CD4-positive, alpha-beta T cell treated with Interleukin-15 for 4 hours (primary cell): ENCODE measurements around the gene DIP2B.
A peak's percentile ranks its signal among the peaks of the same experiment; 100 is the strongest.
"Not testable (repeated sequence)": the region's sequence is repeated elsewhere in the genome, so short reads cannot be mapped to it uniquely, and the experiment has no call there.

Experiments
- DNase-seq: peaks from one replicate; pipeline ENCODE4 v3.0.0-alpha.2; 2020; ENCODE audit warnings: low spot score

The DIP2B gene

GRCh38 chr12:50518090-50518489, 13.3 kb downstream of the DIP2B start:
- no peak for DNase-seq

GRCh38 chr12:50519353-50519752, 14.6 kb downstream of the DIP2B start:
- DNase-seq, result no peak

- no peak for DNase-seq
These were observed 15.8 kb downstream of the DIP2B start for GRCh38 chr12:50520416-50521207.

GRCh38 chr12:50521781-50522180, 17.0 kb downstream of the DIP2B start:
- DNase-seq, result not testable (repeated sequence)

- no peak for DNase-seq
These were observed 19.0 kb downstream of the DIP2B start for GRCh38 chr12:50523772-50524171.

DNA sequence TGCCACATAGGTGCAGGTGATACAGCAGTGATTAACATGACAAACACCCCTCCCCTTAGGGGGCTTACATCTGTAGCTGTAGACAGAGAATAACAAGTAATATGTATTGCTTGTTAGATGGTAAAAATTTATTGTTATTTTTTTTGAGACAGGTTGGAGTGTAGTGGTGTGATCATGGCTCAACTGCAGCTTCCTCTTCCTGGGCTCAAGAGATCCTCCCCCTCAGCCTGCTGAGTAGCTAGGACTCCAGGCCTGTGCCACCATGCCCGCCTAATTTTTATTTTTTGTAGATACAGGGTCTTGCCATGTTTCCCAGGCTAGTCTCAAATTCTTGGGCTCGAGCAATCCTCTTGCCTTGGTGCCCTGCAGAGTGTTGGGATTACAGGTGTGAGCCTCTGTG, 19.8 kb downstream of the DIP2B start:
- no peak for DNase-seq

GRCh38 chr12:50525422-50525821, 20.6 kb downstream of the DIP2B start:
- DNase-seq, result no peak

DNA sequence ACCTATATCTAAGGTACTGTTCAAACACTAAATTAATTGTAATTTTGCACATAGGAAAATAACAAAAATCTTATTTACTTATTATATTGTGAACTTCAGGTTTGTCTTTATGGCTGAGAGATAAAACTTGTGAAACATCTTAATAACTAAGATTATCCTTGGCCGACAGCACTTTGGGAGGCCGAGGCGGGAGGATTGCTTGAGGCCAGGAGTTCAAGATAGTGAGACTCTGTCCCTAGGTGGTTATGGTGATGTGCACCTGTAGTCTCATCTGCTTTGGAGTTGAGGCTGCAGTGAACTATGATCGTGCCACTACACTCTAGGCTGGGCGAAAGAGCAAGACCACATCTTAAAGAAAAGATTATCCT, 22.6 kb downstream of the DIP2B start:
- no peak for DNase-seq

- no peak for DNase-seq
These were observed 24.0 kb downstream of the DIP2B start for GRCh38 chr12:50528800-50529199.

DNA sequence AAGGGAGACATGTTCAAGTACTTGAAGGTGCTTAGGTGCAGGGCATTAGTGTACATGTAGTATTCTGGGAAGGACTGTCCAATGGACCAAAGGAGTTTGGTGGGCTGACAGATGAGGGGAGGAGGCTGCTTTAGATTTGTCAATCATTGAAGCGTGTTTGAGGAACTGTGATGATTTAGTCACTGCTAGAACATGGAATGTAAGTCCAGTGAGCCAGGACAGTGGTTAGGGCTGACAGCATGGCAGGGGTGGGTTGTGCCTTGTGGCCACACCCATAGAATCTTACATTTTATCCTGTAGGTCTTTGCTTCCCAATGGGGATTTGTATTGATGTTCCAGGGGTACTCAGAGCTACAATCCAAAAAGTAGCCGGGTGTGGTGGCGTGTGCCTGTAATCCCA, 24.6 kb downstream of the DIP2B start:
- DNase-seq, result no peak

GRCh38 chr12:50530532-50530931, 25.7 kb downstream of the DIP2B start:
- DNase-seq, result no peak

DNA sequence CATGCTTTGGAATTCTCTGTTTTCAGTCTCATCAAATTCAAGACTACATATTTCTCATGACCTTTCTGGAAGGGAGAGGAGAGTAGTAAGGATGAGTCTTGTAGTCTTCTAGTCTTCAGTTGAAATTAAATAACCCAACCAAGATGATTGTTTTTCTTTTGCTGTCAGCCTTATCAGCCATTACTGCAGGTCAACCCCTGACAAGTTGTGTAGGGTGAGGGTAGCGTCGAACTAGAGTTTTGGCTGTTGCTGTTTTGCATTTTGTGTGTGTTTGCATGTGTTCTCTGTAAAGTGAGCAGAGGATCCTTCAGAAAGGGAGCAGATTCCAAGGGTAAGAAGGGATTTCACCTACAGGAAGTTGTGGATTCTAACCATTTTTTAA, 28.4 kb downstream of the DIP2B start:
- DNase-seq, result no peak

GRCh38 chr12:50533971-50534370, 29.2 kb downstream of the DIP2B start:
- no peak for DNase-seq

DNA sequence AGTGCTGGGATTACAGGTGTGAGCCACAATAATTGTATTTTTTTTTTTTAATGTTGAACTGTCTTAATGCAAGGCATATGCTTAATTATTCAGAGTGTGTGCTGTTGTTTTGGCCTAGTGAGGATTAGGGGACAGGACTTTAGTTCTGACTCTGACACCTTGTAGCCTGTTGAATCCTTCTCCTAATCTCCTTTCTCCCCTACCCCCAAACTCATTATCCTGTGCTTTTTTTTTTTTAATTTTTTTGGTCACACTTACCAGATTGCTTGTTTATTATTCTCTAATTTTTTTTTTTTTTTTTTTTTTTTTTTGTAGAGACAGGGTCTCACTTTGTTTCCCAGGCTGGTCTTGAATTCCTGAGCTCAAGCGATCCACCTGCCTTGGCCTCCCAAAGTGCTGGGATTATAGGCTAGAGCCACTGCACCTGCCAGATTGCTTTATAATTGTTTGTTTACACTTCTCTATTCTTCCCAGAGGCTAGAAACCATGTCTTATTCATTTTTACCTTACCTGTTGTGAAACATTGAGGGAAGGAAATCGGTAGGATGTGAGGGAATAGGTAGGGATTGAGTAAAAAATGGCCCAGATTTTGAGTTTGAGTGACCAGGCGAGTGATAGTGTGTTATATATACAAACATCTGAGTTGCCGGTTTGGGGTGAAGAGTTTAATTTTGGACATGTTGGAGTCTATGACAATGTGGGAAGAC, 32.2 kb downstream of the DIP2B start:
- no peak for DNase-seq

DNA sequence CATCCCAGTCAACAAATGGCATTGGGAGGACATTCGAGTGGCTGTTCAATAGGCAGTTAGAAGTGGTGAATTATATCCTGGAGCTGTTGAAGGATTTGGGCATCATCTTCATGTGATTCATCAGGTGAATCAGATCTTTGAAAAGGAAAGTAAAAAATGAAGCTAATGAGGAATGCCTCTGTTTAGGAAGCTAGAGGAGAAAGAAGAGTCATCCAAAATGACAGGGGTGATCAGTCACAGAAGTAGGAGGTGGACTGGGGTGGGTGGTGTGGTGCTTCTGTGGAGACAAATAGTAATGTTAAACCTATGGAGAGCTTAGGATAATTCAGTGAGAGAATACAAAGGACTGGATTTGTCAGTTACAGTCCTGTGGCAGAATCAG, 32.7 kb downstream of the DIP2B start:
- no peak for DNase-seq

DNA sequence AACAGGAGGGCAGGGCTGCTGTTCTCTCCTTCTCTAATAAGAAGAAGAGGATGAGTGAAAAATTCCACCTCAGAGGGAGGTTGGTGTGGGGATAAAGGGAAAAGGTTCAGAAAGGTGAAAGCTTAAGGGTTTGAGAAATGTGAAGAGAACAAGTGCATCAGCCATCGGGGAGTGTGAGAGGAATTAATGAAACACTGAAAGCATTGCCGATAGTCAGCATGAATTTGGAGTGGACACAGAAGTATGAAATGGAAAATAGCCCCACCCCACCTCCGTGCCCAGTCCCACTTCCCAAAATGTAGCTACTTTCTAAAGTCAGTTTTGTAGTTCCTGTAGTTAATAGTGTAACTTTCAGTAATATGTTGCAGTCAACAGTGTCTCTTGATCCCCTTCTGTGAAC, 33.4 kb downstream of the DIP2B start:
- DNase-seq, result no peak

GRCh38 chr12:50541139-50541538, 36.4 kb downstream of the DIP2B start:
- no peak for DNase-seq

- peak; percentile 59 for DNase-seq
These were observed 37.7 kb downstream of the DIP2B start for GRCh38 chr12:50542448-50542847.

- DNase-seq, result not testable (repeated sequence)
These were observed 38.4 kb downstream of the DIP2B start for GRCh38 chr12:50543188-50543587.

- DNase-seq, result no peak
These were observed 40.4 kb downstream of the DIP2B start for GRCh38 chr12:50545213-50545612.

DNA sequence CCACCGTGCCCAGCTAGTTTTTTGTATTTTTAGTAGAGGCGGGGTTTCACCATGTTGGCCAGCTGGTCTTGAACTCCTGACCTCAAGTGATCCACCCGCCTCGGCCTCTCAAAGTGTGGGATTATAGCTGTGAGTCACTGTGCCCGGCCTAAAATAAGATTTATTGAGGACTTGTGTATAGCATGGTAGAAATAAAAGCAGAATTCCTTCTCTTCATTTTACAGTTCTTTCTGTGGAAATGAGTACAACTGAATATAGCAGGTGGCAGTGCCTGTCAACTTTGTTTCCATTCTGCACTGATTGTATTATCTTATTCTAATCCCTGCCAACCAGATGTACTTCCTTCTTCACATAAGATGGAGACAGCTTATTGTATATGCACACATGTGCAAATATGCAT, 41.0 kb downstream of the DIP2B start:
- DNase-seq, result no peak

DNA sequence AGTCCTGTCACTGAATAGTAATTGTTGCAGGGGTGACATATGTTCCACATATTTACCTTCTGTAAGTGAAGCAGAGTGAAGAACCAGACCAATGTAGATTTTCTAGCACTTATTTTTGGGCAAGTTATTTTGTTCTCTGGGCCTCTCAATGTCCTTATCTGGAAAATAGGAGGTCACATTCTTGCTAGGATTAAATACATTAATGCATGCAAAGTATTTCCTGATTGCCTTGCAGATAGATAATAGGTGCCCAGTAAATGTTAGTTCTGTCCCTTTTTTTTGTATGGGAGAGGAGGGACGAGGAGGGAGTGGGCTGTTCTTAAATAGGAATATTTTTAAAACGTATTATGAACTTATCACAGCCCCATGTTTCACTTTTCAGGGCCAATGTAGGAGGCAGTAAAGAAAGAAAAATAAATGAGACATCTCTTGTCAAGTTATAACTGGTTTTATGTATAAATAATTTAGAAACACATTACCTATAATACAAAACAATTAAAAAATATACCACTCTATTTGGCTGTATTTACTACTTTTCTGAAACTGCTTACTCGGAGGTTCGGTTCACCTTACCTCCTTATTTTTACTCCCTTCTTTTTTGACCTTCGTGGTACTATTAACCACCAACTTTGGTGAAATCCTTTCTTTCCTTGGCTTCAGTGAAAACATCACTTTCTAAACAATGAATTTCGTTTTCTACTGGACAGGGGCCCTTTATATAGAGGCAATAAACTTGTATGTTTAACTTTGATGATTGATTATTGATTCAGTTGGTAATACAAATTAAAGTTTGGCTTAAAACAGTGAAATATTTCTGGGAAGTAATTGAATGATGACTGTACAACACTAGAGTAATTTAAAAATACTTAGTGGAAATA, 41.9 kb downstream of the DIP2B start:
- DNase-seq, result no peak

- no peak for DNase-seq
These were observed 43.0 kb downstream of the DIP2B start for GRCh38 chr12:50547742-50548141.
